WTC11 (cell line): ENCODE measurements around the gene MKNK2. TPM values are rescaled to one million over a fixed set of nuclear protein-coding genes. Genes with fewer than 3 reads are reported as not detected.

Experiments used
- ATAC-seq: fragments of 200-7000 bp; cut with Tn5 transposase; 2 replicates; pipeline ENCODE4 v1.10.0; 2021; ENCODE audit warnings: mild to moderate bottlenecking, moderate library complexity
- CTCF ChIA-PET: fragments of 300-600 bp; sonication (Branson Sonifier 250); formaldehyde crosslinking; loops from one replicate; lab custom pipeline; 2021; ENCODE audit warnings: antibody characterized with exemption; lab: Charles Lee
- POLR2A ChIA-PET: fragments of 350-600 bp; sonication (Branson Sonifier 250); formaldehyde crosslinking; loops from one replicate; lab custom pipeline; 2021; ENCODE audit warnings: antibody characterized with exemption; lab: Charles Lee
- DNase-seq: peaks from one replicate; pipeline ENCODE4 v3.0.0; 2021; ENCODE audit warnings: low spot score
- H3K27ac Mint-ChIP-seq: 2 replicates; pipeline ENCODE4 v1.8.0; 2021; ENCODE audit warnings: mixed read lengths
- H3K27me3 Mint-ChIP-seq: 2 replicates; pipeline ENCODE4 v1.8.0; 2021; ENCODE audit warnings: low read depth, mild to moderate bottlenecking, moderate library complexity, mixed read lengths
- H3K36me3 Mint-ChIP-seq: 2 replicates; pipeline ENCODE4 v1.8.0; 2021; ENCODE audit warnings: mixed read lengths
- H3K4me1 Mint-ChIP-seq: 2 replicates; pipeline ENCODE4 v1.8.0; 2022; ENCODE audit warnings: mixed read lengths
- H3K4me3 Mint-ChIP-seq: 2 replicates; pipeline ENCODE4 v1.8.0; 2021; ENCODE audit warnings: mild to moderate bottlenecking, moderate library complexity, mixed read lengths
- H3K9me3 Mint-ChIP-seq: 2 replicates; pipeline ENCODE4 v1.8.0; 2021; ENCODE audit warnings: mixed read lengths
- ELF4 ChIP-seq: sonication (generic); formaldehyde crosslinking; IDR thresholded peaks from 2 replicates; pipeline ENCODE4 v1.8.1; 2022; ENCODE audit warnings: low read depth, mild to moderate bottlenecking, moderate library complexity, missing genetic modification reagents
- HMGA2 ChIP-seq: fragments of 250-450 bp; sonication (Bioruptor Pico); IDR thresholded peaks from 2 replicates; pipeline ENCODE4 v1.4.0; 2021; ENCODE audit warnings: mild to moderate bottlenecking, moderate library complexity
- KAT7 ChIP-seq: sonication (generic); formaldehyde crosslinking; IDR thresholded peaks from 2 replicates; pipeline ENCODE4 v1.8.1; 2023; ENCODE audit warnings: missing genetic modification reagents, mild to moderate bottlenecking, borderline replicate concordance
- MXD4 ChIP-seq: fragments of 250-450 bp; sonication (Bioruptor Pico); IDR thresholded peaks from 2 replicates; pipeline ENCODE4 v1.8.0; 2021; ENCODE audit warnings: mild to moderate bottlenecking, moderate library complexity, borderline replicate concordance
- TEAD4 ChIP-seq: sonication (generic); formaldehyde crosslinking; IDR thresholded peaks from 2 replicates; pipeline ENCODE4 v1.8.0; 2022; ENCODE audit warnings: mild to moderate bottlenecking, missing genetic modification reagents
- ZNF263 ChIP-seq: sonication (generic); formaldehyde crosslinking; IDR thresholded peaks from 2 replicates; pipeline ENCODE4 v1.8.1; 2022; ENCODE audit warnings: low read depth, mild to moderate bottlenecking, moderate library complexity, missing genetic modification reagents
- total RNA-seq: library from RNA; stranded (reverse); gene quantifications from 3 replicates; pipeline ENCODE4 v1.2.3, GENCODE V29; 2021
- TF ChIP-seq, protein P1 (sequence below): sonication (generic); formaldehyde crosslinking; IDR thresholded peaks from 2 replicates; pipeline ENCODE4 v1.8.0; 2022; ENCODE audit warnings: mild to moderate bottlenecking, missing genetic modification reagents
- TF ChIP-seq, protein P2 (sequence below): sonication (generic); formaldehyde crosslinking; IDR thresholded peaks from 2 replicates; pipeline ENCODE4 v1.8.0; 2022; ENCODE audit warnings: mild to moderate bottlenecking, missing genetic modification reagents
- TF ChIP-seq, protein P3 (sequence below): fragments of 200-600 bp; IDR thresholded peaks from 2 replicates; pipeline ENCODE4 v1.8.0; 2022; ENCODE audit warnings: antibody characterized with exemption
- TF ChIP-seq, protein P4 (sequence below): sonication (generic); formaldehyde crosslinking; IDR thresholded peaks from 2 replicates; pipeline ENCODE4 v1.8.0; 2022; ENCODE audit warnings: missing genetic modification reagents

MKNK2 gene
- total RNA-seq, 1 experiment from 2014 or later = 165 TPM

DNA sequence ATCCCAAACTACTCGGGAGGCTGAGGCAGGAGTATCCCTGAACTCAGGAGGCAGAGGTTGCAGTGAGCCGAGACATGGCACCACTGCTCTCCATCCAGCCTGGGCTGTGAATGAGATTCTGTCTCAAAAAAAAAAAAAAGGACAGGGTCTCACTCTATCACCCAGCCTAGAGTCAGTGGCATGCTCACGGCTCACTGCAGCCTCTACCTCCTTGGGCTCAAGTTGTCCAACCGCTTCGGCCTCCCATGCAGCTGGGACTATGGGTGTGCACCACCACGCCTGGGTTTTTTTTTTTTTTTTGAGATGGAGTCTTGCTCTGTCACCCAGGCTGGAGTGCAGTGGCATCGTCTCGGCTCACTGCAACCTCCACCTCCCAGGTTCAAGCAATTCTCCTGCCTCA lies 14.6 kb downstream of the MKNK2 start (continued):
- TF ChIP-seq, protein P1, sequence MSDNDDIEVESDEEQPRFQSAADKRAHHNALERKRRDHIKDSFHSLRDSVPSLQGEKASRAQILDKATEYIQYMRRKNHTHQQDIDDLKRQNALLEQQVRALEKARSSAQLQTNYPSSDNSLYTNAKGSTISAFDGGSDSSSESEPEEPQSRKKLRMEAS (CRISPR knock-in tag) = no peak

DNA sequence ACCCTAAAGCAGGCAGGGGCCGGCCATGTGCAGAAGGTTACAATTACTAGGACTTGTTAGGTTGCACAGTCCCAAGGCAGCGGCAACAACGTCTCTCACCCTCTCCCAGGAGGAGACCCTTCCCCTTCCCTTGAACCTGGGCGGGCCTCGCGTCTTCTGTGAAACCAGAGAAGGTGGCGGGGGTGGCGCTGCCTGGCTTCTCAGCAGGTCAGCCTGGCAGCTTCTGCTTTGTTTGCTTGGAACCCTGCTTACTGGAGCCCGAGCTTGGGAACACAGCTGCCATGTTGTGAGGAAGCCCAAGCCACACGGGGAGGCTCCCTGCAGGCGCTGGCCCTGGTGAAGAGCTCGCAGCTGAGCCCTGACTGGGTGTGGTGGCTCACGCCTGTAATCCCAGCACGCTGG lies 15.5 kb downstream of the MKNK2 start:
- Mint-ChIP-seq H3K27ac (peak overlapping the region; percentile 96), H3K27me3 (peaks cover 2% of the 10 kb centered on the region; the same call in 1 of the 2 replicates), H3K4me1 (peaks cover 17% of the 10 kb centered on the region), H3K4me3 (peak overlapping the region; percentile 6; the same call in 1 of the 2 replicates), H3K9me3 (0 out of 2 replicates have a peak, but pooled peaks cover 4% of the 10 kb centered on the region), H3K36me3 (0 out of 2 replicates have a peak, but pooled peaks cover 6% of the 10 kb centered on the region)
- POLR2A ChIA-PET = interaction anchor here (0.8 to 2.4 kb wide), 4 partner anchors 10 to 16 kb away, joined by 3 to 17 read pairs (median 7); no protein-coding TSS in a partner anchor
- DNase-seq (peak; percentile 45), ATAC-seq (no peak; the same call in 1 of the 2 replicates)
- CTCF ChIA-PET = interaction anchor here (0.5 to 2.2 kb wide), 11 partner anchors 9 to 198 kb away, joined by 3 to 14 read pairs (median 5); partner anchors contain the start of genes MKNK2 and MOB3A
- TF ChIP-seq, protein P2, sequence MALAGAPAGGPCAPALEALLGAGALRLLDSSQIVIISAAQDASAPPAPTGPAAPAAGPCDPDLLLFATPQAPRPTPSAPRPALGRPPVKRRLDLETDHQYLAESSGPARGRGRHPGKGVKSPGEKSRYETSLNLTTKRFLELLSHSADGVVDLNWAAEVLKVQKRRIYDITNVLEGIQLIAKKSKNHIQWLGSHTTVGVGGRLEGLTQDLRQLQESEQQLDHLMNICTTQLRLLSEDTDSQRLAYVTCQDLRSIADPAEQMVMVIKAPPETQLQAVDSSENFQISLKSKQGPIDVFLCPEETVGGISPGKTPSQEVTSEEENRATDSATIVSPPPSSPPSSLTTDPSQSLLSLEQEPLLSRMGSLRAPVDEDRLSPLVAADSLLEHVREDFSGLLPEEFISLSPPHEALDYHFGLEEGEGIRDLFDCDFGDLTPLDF (CRISPR knock-in tag) = 0 out of 2 replicates have a peak, but pooled peaks have one; percentile 34
- no peak for TF ChIP-seq MXD4 (CRISPR knock-in tag)

DNA sequence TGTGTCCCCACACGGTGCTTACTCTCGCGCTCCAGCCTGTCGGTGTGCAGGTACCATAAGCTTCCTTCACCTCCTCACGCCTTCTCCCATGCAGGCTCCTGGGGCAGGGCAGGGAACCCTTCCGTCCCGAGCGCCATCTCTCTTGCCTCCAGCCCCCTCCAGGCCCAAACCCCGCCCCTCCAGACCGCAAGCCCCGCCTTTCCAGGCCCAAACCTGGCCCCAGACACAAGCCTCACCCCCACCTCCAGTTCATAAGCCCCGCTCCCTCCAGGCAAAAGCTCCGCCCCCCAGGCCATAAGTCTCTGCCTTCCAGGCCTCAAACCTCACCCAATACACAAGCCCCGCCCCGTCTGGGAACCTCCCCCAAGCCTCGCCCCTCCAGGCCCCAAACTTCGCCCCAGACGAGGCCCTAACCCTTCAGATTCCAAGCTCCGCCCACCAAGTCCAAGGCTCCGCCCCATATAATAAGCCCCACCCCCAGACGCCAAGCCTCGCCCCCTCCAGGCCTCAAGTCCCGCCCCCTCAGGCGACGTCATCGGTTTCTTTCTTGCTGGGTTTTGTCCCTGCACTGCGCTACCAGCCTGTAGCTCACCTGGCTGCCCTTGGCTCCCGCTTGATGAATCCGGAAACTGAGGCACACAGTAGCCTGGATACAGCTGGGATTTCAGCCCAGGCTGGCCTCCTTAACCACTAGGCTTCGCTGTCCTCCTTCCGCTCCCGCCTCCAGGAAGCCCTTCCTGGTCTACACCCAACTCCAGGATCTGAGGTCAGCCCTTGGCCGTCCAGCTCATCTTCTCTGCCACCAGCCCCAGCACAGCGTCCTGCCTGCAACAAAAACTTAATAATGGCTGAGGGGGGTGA lies 16.1 kb downstream of the MKNK2 start:
- Mint-ChIP-seq H3K36me3 (0 out of 2 replicates have a peak, but pooled peaks cover 6% of the 10 kb centered on the region), H3K9me3 (0 out of 2 replicates have a peak, but pooled peaks cover 4% of the 10 kb centered on the region), H3K27me3 (peaks cover 2% of the 10 kb centered on the region; the same call in 1 of the 2 replicates), H3K27ac (peak overlapping the region; percentile 96), H3K4me3 (peak overlapping the region; percentile 54)
- CTCF ChIA-PET = interaction anchor here (0.6 to 2.2 kb wide), 16 partner anchors 9 to 602 kb away, joined by 3 to 14 read pairs (median 4); partner anchors contain the start of genes MKNK2 and MOB3A
- peak; percentile 91 for ATAC-seq
- TF ChIP-seq, protein P3, sequence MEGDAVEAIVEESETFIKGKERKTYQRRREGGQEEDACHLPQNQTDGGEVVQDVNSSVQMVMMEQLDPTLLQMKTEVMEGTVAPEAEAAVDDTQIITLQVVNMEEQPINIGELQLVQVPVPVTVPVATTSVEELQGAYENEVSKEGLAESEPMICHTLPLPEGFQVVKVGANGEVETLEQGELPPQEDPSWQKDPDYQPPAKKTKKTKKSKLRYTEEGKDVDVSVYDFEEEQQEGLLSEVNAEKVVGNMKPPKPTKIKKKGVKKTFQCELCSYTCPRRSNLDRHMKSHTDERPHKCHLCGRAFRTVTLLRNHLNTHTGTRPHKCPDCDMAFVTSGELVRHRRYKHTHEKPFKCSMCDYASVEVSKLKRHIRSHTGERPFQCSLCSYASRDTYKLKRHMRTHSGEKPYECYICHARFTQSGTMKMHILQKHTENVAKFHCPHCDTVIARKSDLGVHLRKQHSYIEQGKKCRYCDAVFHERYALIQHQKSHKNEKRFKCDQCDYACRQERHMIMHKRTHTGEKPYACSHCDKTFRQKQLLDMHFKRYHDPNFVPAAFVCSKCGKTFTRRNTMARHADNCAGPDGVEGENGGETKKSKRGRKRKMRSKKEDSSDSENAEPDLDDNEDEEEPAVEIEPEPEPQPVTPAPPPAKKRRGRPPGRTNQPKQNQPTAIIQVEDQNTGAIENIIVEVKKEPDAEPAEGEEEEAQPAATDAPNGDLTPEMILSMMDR = no peak
- TF ChIP-seq ELF4 (no peak), TEAD4 (CRISPR knock-in tag) (no peak), ZNF263 (CRISPR knock-in tag) (no peak), HMGA2 (CRISPR knock-in tag) (no peak), KAT7 (CRISPR knock-in tag) (no peak)
- TF ChIP-seq, protein P4, sequence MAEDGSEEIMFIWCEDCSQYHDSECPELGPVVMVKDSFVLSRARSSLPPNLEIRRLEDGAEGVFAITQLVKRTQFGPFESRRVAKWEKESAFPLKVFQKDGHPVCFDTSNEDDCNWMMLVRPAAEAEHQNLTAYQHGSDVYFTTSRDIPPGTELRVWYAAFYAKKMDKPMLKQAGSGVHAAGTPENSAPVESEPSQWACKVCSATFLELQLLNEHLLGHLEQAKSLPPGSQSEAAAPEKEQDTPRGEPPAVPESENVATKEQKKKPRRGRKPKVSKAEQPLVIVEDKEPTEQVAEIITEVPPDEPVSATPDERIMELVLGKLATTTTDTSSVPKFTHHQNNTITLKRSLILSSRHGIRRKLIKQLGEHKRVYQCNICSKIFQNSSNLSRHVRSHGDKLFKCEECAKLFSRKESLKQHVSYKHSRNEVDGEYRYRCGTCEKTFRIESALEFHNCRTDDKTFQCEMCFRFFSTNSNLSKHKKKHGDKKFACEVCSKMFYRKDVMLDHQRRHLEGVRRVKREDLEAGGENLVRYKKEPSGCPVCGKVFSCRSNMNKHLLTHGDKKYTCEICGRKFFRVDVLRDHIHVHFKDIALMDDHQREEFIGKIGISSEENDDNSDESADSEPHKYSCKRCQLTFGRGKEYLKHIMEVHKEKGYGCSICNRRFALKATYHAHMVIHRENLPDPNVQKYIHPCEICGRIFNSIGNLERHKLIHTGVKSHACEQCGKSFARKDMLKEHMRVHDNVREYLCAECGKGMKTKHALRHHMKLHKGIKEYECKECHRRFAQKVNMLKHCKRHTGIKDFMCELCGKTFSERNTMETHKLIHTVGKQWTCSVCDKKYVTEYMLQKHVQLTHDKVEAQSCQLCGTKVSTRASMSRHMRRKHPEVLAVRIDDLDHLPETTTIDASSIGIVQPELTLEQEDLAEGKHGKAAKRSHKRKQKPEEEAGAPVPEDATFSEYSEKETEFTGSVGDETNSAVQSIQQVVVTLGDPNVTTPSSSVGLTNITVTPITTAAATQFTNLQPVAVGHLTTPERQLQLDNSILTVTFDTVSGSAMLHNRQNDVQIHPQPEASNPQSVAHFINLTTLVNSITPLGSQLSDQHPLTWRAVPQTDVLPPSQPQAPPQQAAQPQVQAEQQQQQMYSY = no peak; the same call in none of the 2 replicates
- TF ChIP-seq, all 79 proteins: peak for 0
- POLR2A ChIA-PET = interaction anchor here (0.8 to 2.4 kb wide), 5 partner anchors 9 to 61 kb away, joined by 3 to 17 read pairs (median 3); partner anchors contain the start of gene MOB3A
- H3K4me1 Mint-ChIP-seq = peaks cover 17% of the 10 kb centered on the region
- peak; percentile 99 for DNase-seq
